Thymus (tissue), 11 donors: ENCODE results near the gene PHLDA3. TPM values are rescaled to one million over a fixed set of nuclear protein-coding genes. Genes with fewer than 3 reads are reported as not detected.
A peak's percentile ranks its signal among the peaks of the same experiment; 100 is the strongest.
"Not testable (repeated sequence)": the region's sequence is repeated elsewhere in the genome, so short reads cannot be mapped to it uniquely, and the experiment has no call there.

Source experiments
- DNase-seq, 9 donors: peaks; one replicate each; pipeline ENCODE4 v3.0.0-alpha.2; 2013; ENCODE audit warnings: low spot score in 9 of 9, low read depth in 6 of 9, missing footprints in 1 of 9
- H3K27ac ChIP-seq, 2 donors: one replicate each; pipeline ENCODE4 v1.5.1; 2013; ENCODE audit warnings: control low read depth in 1 of 2, low read depth in 1 of 2, low read length in 1 of 2, mild to moderate bottlenecking in 1 of 2, moderate library complexity in 1 of 2
- H3K27me3 ChIP-seq, 2 donors: one replicate each; pipeline ENCODE4 v1.5.1; 2013; ENCODE audit warnings: low read length in 1 of 2; ENCODE audit not compliant: control insufficient read depth in 2 of 2, insufficient read depth in 1 of 2
- H3K36me3 ChIP-seq, 2 donors: one replicate each; pipeline ENCODE4 v1.5.1; 2013; ENCODE audit warnings: low read length in 1 of 2, mild to moderate bottlenecking in 1 of 2, moderate library complexity in 1 of 2; ENCODE audit not compliant: control insufficient read depth in 2 of 2, insufficient read depth in 2 of 2
- H3K4me1 ChIP-seq, 2 donors: one replicate each; pipeline ENCODE4 v1.5.1; 2013; ENCODE audit warnings: low read length in 2 of 2; ENCODE audit not compliant: control insufficient read depth in 2 of 2, insufficient read depth in 2 of 2
- H3K4me3 ChIP-seq, 2 donors: one replicate each; pipeline ENCODE4 v1.5.1; 2013; ENCODE audit warnings: low read length in 2 of 2, control low read depth in 1 of 2, mild to moderate bottlenecking in 1 of 2
- H3K9me3 ChIP-seq, 2 donors: one replicate each; pipeline ENCODE4 v1.5.1; 2013; ENCODE audit warnings: low read length in 1 of 2, mild to moderate bottlenecking in 1 of 2; ENCODE audit not compliant: control insufficient read depth in 2 of 2, insufficient read depth in 1 of 2
- WGBS: extraction: QIAGEN DNeasy Blood & Tissue Kit; methylation state at CpG from one replicate; pipeline ENCODE4 v1.1.7; 2013; 5-methylcytosine and 5-hydroxymethylcytosine counted together
- polyA plus RNA-seq: library from polyadenylated mRNA; stranded (reverse); fragments of 200-250 nt; gene quantifications from one replicate; pipeline ENCODE4 v1.2.3, GENCODE V29; 2013
- total RNA-seq: library from RNA; stranded (reverse); fragments of 120-200 nt; gene quantifications from one replicate; pipeline ENCODE4 v1.2.4, GENCODE V29; 2013
- donor health status: healthy.

Gene PHLDA3
- total and polyA plus RNA-seq, 2 donors: 14.4 to 31.7 TPM

DNA sequence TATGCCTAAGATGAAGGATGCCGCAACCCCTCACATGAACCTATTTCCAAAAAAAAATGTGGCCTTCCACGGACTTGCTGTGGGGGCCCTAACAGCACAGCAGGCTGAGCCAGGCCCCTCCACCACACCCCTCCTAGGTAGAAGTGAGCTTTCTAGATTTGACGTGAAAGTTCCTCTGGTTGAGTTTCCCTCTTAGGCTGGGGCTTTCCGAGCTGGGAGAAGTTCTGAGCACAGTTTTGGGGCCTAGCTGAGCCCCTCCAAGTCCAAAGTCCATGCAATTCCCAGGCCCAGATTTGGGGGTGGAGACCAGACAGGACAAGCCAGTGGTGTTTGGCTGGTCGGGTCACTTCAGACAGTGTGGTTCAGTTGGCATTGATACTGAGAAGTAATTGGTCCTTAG, 13.8 kb upstream of the PHLDA3 start:
- DNase-seq: no peak
- peaks cover 7 to 35% of the 10 kb centered on the region in 2 donors for H3K4me1 ChIP-seq
- H3K27ac ChIP-seq: peak overlapping the region in 1 of 2 donors; percentile 51
- WGBS: 95% methylated on average over 5 of the region's 5 CpGs
- H3K9me3 ChIP-seq: peaks cover 0 to 5% of the 10 kb centered on the region in 2 donors
- H3K36me3 ChIP-seq: peaks cover 4 to 11% of the 10 kb centered on the region in 2 donors
- no peak overlapping the region for H3K4me3 ChIP-seq
- H3K27me3 ChIP-seq: peaks cover 12 to 27% of the 10 kb centered on the region in 2 donors

DNA sequence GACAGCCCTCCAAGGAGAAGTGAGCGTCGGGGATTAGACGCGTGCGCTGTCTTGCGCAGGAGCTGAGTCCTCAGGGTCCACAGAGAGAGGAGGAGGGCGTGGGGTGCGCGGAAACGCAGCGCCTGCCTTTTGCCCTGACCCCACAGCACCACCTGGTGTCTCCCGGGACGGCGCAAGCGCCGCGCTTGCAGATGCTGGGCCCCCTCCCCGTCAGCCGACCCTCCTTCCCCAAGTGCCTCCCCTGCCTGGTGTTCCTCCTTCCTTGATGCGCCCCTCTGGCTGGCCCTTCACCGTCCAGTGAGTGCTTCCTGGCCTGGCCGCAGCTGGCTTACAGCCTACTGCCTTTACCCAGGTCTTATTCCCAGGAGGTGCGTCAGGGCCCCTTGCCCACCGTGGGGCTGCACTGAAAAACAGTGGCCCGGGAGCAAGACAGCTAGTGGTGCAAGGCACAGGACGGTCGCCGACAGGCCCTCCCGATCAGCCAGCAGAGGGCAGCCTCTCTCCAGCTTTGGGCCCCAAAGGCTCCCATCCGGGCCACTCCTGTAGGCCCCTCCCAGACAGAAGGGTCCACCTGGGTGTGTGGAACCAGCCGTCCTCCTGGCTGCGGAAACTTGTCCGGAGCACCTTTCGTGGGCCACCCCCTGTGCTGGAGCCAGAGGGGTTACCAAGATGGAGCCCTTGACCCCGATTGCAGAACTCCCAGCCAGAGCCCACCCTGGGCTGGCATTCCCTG, 12.9 kb upstream of the PHLDA3 start:
- H3K4me3 ChIP-seq: peak overlapping the region in 1 of 2 donors; percentile 27
- H3K36me3 ChIP-seq: peaks cover 4 to 11% of the 10 kb centered on the region in 2 donors
- peaks cover 7 to 36% of the 10 kb centered on the region in 2 donors for H3K4me1 ChIP-seq
- 6% methylated on average over 35 of the region's 35 CpGs for WGBS
- peak in 8 of 9 donors; percentile 48 to 80 (median 59) for DNase-seq
- peaks cover 0 to 5% of the 10 kb centered on the region in 2 donors for H3K9me3 ChIP-seq
- peak overlapping the region in 1 of 2 donors; percentile 24 for H3K27ac ChIP-seq
- H3K27me3 ChIP-seq: peaks cover 12 to 27% of the 10 kb centered on the region in 2 donors

DNA sequence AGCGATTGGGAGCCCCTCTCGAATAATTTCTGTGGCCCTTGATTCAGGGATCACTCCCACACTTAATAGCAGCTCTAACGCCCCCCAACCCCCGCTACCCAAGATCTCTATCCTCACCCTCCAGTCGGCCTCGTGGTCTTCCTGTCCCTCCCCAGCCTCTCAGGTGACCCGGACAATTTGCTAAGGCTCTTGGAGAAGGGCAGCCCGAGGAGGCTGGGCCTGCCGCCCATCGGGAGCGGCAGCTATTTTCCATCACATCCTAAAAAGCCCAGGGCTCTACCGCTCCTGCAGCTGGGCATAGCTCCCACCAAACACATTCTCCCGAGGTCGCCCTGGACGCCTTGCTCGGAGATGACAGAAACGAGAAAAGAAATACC, 12.0 kb upstream of the PHLDA3 start:
- H3K27me3 ChIP-seq: peaks cover 12 to 29% of the 10 kb centered on the region in 2 donors
- H3K27ac ChIP-seq: no peak overlapping the region
- DNase-seq: no peak
- H3K9me3 ChIP-seq: peaks cover 0 to 5% of the 10 kb centered on the region in 2 donors
- peaks cover 7 to 36% of the 10 kb centered on the region in 2 donors for H3K4me1 ChIP-seq
- peaks cover 4 to 7% of the 10 kb centered on the region in 2 donors for H3K36me3 ChIP-seq
- WGBS: 5% methylated on average over 17 of the region's 17 CpGs
- H3K4me3 ChIP-seq: peak overlapping the region in 1 of 2 donors; percentile 9

DNA sequence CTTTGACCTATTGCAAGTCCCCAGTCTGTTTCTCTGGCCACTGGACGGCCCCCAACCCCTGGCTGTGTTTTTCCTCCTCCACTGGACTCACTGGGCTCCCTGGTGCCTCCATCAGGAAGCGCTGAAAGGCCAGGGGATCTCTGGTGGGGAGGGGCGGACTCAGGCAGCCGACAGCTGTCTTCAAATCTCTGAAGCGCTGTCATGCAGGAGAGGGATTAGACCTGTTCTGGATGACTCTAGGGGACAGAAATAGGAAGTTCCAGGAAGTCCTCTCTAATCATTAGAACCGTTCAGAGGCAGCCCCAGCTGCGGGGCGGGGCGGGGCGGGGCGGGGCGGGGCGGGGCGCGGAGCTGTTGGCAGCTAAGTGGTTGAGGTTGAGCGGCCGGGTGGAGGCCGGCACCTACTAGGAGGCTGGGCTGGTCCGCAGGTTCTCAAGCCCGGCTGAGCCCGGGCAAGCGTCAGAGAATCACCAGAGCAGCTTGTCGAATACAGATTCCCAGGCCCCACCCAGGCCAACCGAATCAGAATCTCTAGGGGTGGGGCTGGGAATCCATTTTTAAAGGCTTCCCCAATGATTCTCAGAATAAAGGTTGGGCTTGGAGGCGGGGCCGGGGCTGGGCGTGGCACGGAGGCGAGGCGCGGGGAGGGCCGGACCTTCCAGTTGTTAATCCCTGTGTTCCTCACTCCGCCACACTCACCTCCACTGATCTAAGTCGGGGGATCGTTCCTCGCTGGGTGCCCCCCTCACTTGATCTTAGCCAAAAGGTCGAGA, 11.4 kb upstream of the PHLDA3 start:
- DNase-seq: peak in 2 of 9 donors; percentile 33 to 53
- WGBS: 10% methylated on average over 37 of the region's 37 CpGs
- H3K27ac ChIP-seq: no peak overlapping the region

DNA sequence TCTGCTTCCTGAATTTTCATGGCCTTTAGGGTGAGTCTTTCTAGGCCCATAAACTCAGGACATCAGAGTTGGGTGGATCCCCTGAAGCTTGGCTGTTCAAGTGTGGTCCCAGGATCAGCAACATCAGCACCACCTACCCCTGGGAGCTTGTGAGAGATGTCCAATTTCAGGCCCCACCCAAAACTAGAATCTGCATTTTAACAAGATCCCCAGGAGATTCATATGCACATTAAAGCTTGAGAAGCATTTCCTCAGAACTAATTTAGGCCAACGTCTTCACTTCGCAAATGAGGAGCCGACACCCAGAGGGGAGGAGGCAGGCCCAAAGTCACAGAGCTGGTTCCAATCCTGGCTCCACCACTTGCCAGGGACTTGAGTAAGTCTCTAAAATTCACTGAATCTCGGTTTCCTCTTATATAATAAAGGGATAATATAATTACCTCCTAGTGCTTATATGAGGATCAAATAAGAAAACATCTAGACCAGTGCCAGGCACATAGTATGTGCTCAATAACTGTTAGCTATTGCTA, 10.3 kb upstream of the PHLDA3 start:
- H3K9me3 ChIP-seq: peaks cover 0 to 5% of the 10 kb centered on the region in 2 donors
- WGBS: 95% methylated on average over 4 of the region's 4 CpGs
- H3K36me3 ChIP-seq: peaks cover 0 to 2% of the 10 kb centered on the region in 2 donors
- peaks cover 12 to 38% of the 10 kb centered on the region in 2 donors for H3K27me3 ChIP-seq
- no peak overlapping the region for H3K27ac ChIP-seq
- no peak overlapping the region for H3K4me3 ChIP-seq
- H3K4me1 ChIP-seq: peaks cover 7 to 31% of the 10 kb centered on the region in 2 donors
- no peak for DNase-seq

More for the DNA sequence above, 11.4 kb upstream of the PHLDA3 start:
- H3K36me3 ChIP-seq: peaks cover 4 to 5% of the 10 kb centered on the region in 2 donors
- peak overlapping the region; percentile 4 to 9 for H3K4me3 ChIP-seq
- peaks cover 7 to 31% of the 10 kb centered on the region in 2 donors for H3K4me1 ChIP-seq
- H3K9me3 ChIP-seq: peaks cover 0 to 5% of the 10 kb centered on the region in 2 donors
- H3K27me3 ChIP-seq: peaks cover 12 to 34% of the 10 kb centered on the region in 2 donors

DNA sequence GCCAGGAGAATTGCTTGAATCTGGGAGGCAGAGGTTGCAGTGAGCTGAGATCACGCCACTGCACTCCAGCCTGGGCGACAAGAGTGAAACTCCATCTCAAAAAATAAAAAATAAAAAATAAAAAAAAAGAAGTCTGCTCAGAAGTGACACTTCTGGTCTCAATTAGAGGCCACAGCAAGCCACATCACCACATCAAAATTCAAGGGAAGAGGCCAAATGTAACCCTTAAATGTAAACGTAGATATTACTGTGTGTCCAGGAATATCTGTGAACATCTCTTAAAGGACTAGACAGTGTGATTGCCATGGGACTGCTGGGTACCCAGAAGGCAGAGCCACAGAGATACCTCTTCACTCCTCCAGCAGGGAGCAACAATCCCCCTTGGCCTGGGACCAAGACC, 9.7 kb upstream of the PHLDA3 start:
- 96% methylated on average over 3 of the region's 3 CpGs for WGBS

DNA sequence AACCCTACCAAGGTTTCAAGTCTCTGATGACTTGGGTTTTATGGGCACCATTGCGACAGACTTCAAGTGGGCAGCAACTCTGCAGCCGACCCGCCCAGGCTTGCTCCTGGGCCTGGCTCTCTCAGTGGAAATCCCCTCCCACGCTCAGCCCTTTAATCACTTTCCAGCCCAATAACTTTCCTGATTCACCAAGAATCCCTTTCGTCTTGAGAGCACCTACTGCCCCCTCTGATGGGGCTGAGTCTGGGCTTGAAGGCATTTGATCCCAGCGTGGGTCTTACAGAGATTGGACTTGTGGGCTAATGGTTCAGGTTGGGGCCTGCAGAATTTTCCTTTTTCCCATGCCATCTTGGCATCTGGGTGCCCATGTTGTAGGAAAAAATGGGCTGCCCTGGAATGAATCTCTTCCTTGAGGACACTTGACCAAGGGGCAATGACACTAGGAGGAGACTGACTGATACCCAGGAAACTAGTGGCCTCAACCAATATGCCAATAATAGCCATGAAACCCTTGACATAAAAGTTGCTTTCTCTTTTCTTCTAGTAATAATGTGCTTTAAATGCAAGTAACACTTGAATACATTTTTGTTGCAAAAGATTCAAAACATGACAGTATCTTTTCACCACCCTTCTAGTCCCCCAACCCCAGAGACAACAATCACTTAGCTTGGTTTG, 7.8 kb upstream of the PHLDA3 start:
- Histone ChIP-seq H3K36me3 (no peaks in the 10 kb centered on the region), H3K27ac (peak overlapping the region in 1 of 2 donors; percentile 61), H3K27me3 (peaks cover 12 to 38% of the 10 kb centered on the region in 2 donors), H3K4me1 (peaks cover 5 to 21% of the 10 kb centered on the region in 2 donors), H3K9me3 (peaks cover 0 to 5% of the 10 kb centered on the region in 2 donors), H3K4me3 (no peak overlapping the region)
- 95% methylated on average over 6 of the region's 6 CpGs for WGBS
- DNase-seq: no peak

More for the DNA sequence above, 9.7 kb upstream of the PHLDA3 start:
- H3K9me3 ChIP-seq, DNase-seq, H3K36me3 ChIP-seq, H3K27ac ChIP-seq, H3K4me3 ChIP-seq: not testable (repeated sequence)
- Histone ChIP-seq H3K27me3 (peaks cover 12 to 38% of the 10 kb centered on the region in 2 donors), H3K4me1 (peaks cover 7 to 31% of the 10 kb centered on the region in 2 donors)

DNA sequence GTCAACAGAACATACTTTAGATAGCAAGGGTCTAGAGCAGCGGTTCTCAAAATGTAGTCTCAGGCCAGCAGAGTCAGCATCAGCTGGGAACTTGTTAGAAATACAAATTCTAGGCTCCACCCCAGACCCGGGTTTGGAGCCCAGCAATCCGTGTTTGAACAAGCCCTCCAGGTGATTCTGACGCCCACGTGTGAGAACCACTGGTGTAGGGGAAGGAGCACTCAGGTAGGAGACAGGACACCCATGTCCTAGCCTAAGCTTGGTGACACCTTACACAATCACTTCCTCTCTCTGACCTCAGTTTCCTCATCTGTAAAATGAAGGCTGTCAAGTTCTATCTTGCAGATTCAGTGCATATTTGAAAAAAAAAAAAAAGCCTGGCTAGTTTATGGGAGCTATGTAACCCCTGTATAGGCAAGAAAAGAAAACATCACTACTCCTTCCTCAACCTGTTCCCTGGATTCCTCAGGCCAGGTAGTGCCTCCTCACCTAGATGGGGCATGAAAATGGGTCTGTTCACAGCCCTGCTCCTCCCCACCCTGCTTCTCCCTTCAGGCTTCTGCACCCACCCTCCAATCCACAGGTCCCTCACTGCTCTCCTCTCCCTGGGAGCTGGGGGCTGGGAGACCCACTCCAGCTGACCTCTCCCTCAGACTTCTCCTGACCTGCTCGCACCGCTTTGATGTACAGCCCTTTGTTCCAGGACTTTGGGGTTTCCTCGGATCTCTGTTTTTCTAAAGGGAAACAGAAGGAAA, 7.1 kb upstream of the PHLDA3 start:
- Histone ChIP-seq H3K9me3 (peaks cover 0 to 5% of the 10 kb centered on the region in 2 donors), H3K27ac (peak overlapping the region in 1 of 2 donors; percentile 61), H3K27me3 (peaks cover 11 to 38% of the 10 kb centered on the region in 2 donors), H3K4me3 (no peak overlapping the region), H3K4me1 (peaks cover 0 to 14% of the 10 kb centered on the region in 2 donors), H3K36me3 (no peaks in the 10 kb centered on the region)
- no peak for DNase-seq
- WGBS: 81% methylated on average over 8 of the region's 8 CpGs
